Right ventricle myocardium inferior (tissue), 1 donor: Measurements from ENCODE around the gene LAIR1. TPM values are rescaled to one million over a fixed set of nuclear protein-coding genes. Genes with fewer than 3 reads are reported as not detected.
"Not testable (repeated sequence)": the region's sequence is repeated elsewhere in the genome, so short reads cannot be mapped to it uniquely, and the experiment has no call there.

Experiments used
- ATAC-seq: fragments of 200-7000 bp; cut with Tn5 transposase; one replicate; pipeline ENCODE4 v1.9.1; 2020; ENCODE audit warnings: mild to moderate bottlenecking, moderate library complexity
- DNase-seq: peaks from one replicate; pipeline ENCODE4 v3.0.0; 2021; ENCODE audit errors: missing footprints
- intact Hi-C: fragments of 100-400 bp; cut with DNase I; formaldehyde crosslinking; loops from one replicate; pipeline ENCODE4 v1.11.0; 2022
- total RNA-seq: library from RNA; stranded (reverse); fragmentation: NEBNext Ultra II Directional; extraction: Animal tissue kit (Norgen Biotek cat#: 25700); gene quantifications from one replicate; pipeline ENCODE4 v1.2.1, GENCODE V29; 2021
- donor health status: DM: no; HTN: yes; CAD: no; lungs with severe emphysema.

LAIR1 gene
- total RNA-seq, 1 donor from 2014 or later, result 9.1 TPM

- ATAC-seq, intact Hi-C loops, DNase-seq: not testable (repeated sequence)
Measured at GRCh38 chr19:54382041-54382440, 17.3 kb upstream of the LAIR1 start.

GRCh38 chr19:54380897-54381296 is 16.2 kb upstream of the LAIR1 start:
- ATAC-seq (no peak), DNase-seq (no peak)
- intact Hi-C loops, result no loop called here

- intact Hi-C loops, result no loop called here
- DNase-seq (no peak), ATAC-seq (no peak)
Measured at GRCh38 chr19:54379187-54379678, 14.5 kb upstream of the LAIR1 start.

GRCh38 chr19:54376610-54377285 is 12.0 kb upstream of the LAIR1 start:
- intact Hi-C loops, result no loop called here

GRCh38 chr19:54375181-54375938 is 10.6 kb upstream of the LAIR1 start:
- intact Hi-C loops, DNase-seq, ATAC-seq: not testable (repeated sequence)

More at GRCh38 chr19:54376610-54377285, 12.0 kb upstream of the LAIR1 start:
- DNase-seq (no peak), ATAC-seq (no peak)

- ATAC-seq (peak; percentile 37), DNase-seq (peak; percentile 69)
- intact Hi-C loops, result no loop called here
Measured at GRCh38 chr19:54373781-54374631, 9.3 kb upstream of the LAIR1 start.

- DNase-seq, intact Hi-C loops, ATAC-seq: not testable (repeated sequence)
Measured at GRCh38 chr19:54371453-54371852, 6.7 kb upstream of the LAIR1 start.

- intact Hi-C loops, DNase-seq, ATAC-seq: not testable (repeated sequence)
Measured at GRCh38 chr19:54370434-54370796, 5.7 kb upstream of the LAIR1 start.

- ATAC-seq, DNase-seq, intact Hi-C loops: not testable (repeated sequence)
Measured at GRCh38 chr19:54369688-54370433, 5.1 kb upstream of the LAIR1 start.

GRCh38 chr19:54369082-54369687 is 4.5 kb upstream of the LAIR1 start:
- ATAC-seq, result no peak
- intact Hi-C loops, result no loop called here

GRCh38 chr19:54366811-54367210 is 2.1 kb upstream of the LAIR1 start:
- intact Hi-C loops, result no loop called here
- ATAC-seq (no peak), DNase-seq (no peak)

More at GRCh38 chr19:54369082-54369687, 4.5 kb upstream of the LAIR1 start:
- DNase-seq, result no peak

GRCh38 chr19:54365798-54366197 is 1.1 kb upstream of the LAIR1 start:
- DNase-seq, ATAC-seq, intact Hi-C loops: not testable (repeated sequence)

- intact Hi-C loops, DNase-seq, ATAC-seq: not testable (repeated sequence)
Measured at GRCh38 chr19:54361680-54362422, 2.9 kb downstream of the LAIR1 start.

- peak; percentile 60 for ATAC-seq
Measured at GRCh38 chr19:54359149-54359820, 5.4 kb downstream of the LAIR1 start.

GRCh38 chr19:54357381-54357780 is 7.3 kb downstream of the LAIR1 start:
- intact Hi-C loops, result no loop called here
- no peak for DNase-seq
- no peak for ATAC-seq

More at GRCh38 chr19:54359149-54359820, 5.4 kb downstream of the LAIR1 start:
- intact Hi-C loops, DNase-seq: not testable (repeated sequence)

- intact Hi-C loops, result no loop called here
- DNase-seq (no peak), ATAC-seq (no peak)
Measured at GRCh38 chr19:54356444-54357056, 8.2 kb downstream of the LAIR1 start.
